Measurements from ENCODE around the gene EPB41L4A.
A peak's percentile ranks its signal among the peaks of the same experiment; 100 is the strongest.

The EPB41L4A gene

GRCh38 chr5:112154940-112155686 is 264.0 kb downstream of the EPB41L4A start:
- Mint-ChIP-seq H3K27me3 (no peaks in the 10 kb centered on the region), H3K4me1 (ENCODE audit: low read depth) (peaks cover 23% of the 10 kb centered on the region), H3K4me3 (peak overlapping the region; percentile 3), H3K27ac (peak overlapping the region; percentile 83), H3K9me3 (ENCODE audit: low read depth) (peaks cover 5% of the 10 kb centered on the region), H3K36me3 (no peaks in the 10 kb centered on the region)

DNA sequence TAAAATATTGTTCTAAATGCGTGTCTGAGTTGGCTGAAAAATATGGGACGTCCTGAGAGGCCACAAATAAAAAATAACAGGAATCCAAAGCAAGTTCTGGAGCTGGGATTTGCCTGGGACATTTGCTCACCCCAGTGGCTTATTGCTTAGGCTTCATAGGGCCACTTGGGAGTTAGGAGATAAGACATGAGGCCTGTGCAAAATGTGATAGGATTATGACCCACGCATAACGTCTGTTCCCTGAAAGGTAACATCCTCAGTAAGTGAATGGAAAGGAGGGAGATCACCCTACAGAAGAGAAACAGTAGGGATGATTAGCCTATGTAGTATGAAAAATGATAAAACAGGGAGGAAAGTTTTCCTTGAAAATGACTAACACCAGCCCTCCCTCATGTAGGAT is 269.4 kb downstream of the EPB41L4A start:
- H3K9me3 Mint-ChIP-seq (ENCODE audit: low read depth) = no peaks in the 10 kb centered on the region
- H3K27ac Mint-ChIP-seq = no peak overlapping the region
- H3K36me3 Mint-ChIP-seq = no peaks in the 10 kb centered on the region
- H3K27me3 Mint-ChIP-seq = peaks cover 2% of the 10 kb centered on the region
- H3K4me1 Mint-ChIP-seq (ENCODE audit: low read depth) = peaks cover under 1% of the 10 kb centered on the region
- H3K4me3 Mint-ChIP-seq = no peak overlapping the region

GRCh38 chr5:112146323-112147226 is 272.5 kb downstream of the EPB41L4A start:
- no peak overlapping the region for H3K4me3 Mint-ChIP-seq
- H3K9me3 Mint-ChIP-seq (ENCODE audit: low read depth) = no peaks in the 10 kb centered on the region
- no peak overlapping the region for H3K27ac Mint-ChIP-seq
- H3K4me1 Mint-ChIP-seq (ENCODE audit: low read depth) = no peaks in the 10 kb centered on the region
- peaks cover 3% of the 10 kb centered on the region for H3K27me3 Mint-ChIP-seq
- H3K36me3 Mint-ChIP-seq = no peaks in the 10 kb centered on the region

- no peaks in the 10 kb centered on the region for H3K9me3 Mint-ChIP-seq (ENCODE audit: low read depth)
- H3K27me3 Mint-ChIP-seq = peaks cover 6% of the 10 kb centered on the region
- no peak overlapping the region for H3K27ac Mint-ChIP-seq
- no peaks in the 10 kb centered on the region for H3K36me3 Mint-ChIP-seq
- H3K4me1 Mint-ChIP-seq (ENCODE audit: low read depth) = no peaks in the 10 kb centered on the region
- no peak overlapping the region for H3K4me3 Mint-ChIP-seq
Observed at GRCh38 chr5:112143690-112144089, 275.4 kb downstream of the EPB41L4A start.

- no peaks in the 10 kb centered on the region for H3K9me3 Mint-ChIP-seq (ENCODE audit: low read depth)
- H3K27ac Mint-ChIP-seq = no peak overlapping the region
- no peaks in the 10 kb centered on the region for H3K36me3 Mint-ChIP-seq
Observed at GRCh38 chr5:112142769-112143270, 276.3 kb downstream of the EPB41L4A start.

GRCh38 chr5:112141582-112141981 is 277.5 kb downstream of the EPB41L4A start:
- Mint-ChIP-seq H3K4me3 (no peak overlapping the region), H3K27ac (no peak overlapping the region), H3K36me3 (no peaks in the 10 kb centered on the region), H3K27me3 (peaks cover 4% of the 10 kb centered on the region), H3K4me1 (ENCODE audit: low read depth) (peaks cover 7% of the 10 kb centered on the region), H3K9me3 (ENCODE audit: low read depth) (no peaks in the 10 kb centered on the region)

More at GRCh38 chr5:112142769-112143270, 276.3 kb downstream of the EPB41L4A start:
- Mint-ChIP-seq H3K4me3 (no peak overlapping the region), H3K4me1 (ENCODE audit: low read depth) (peaks cover under 1% of the 10 kb centered on the region), H3K27me3 (peaks cover 6% of the 10 kb centered on the region)

- Mint-ChIP-seq H3K4me1 (ENCODE audit: low read depth) (peaks cover 7% of the 10 kb centered on the region), H3K9me3 (ENCODE audit: low read depth) (no peaks in the 10 kb centered on the region), H3K36me3 (no peaks in the 10 kb centered on the region), H3K27me3 (peaks cover 4% of the 10 kb centered on the region), H3K27ac (no peak overlapping the region), H3K4me3 (no peak overlapping the region)
Observed at GRCh38 chr5:112138526-112138925, 280.6 kb downstream of the EPB41L4A start.

- Mint-ChIP-seq H3K36me3 (no peaks in the 10 kb centered on the region), H3K27me3 (peaks cover 2% of the 10 kb centered on the region), H3K27ac (no peak overlapping the region), H3K4me3 (no peak overlapping the region), H3K4me1 (ENCODE audit: low read depth) (peaks cover 7% of the 10 kb centered on the region), H3K9me3 (ENCODE audit: low read depth) (no peaks in the 10 kb centered on the region)
Observed at GRCh38 chr5:112136773-112137172, 282.3 kb downstream of the EPB41L4A start.

DNA sequence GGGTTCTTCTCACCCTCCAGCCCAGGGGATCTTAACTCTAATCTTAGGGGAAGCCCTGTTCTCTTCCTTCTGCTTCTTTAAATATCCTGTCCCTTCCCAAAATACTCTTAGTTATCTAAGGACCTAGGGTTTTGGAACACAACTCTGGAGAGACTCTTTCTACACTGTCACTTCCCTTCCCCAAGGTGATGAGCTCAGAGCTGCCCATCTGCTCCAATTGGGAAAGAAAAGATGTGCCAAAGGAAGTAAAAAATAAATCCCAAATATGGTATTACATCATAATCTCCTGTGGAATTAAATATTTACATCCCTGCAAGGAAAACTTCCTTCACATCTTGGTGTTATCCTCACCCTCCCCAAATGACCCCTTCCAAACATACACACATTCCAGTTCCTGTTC is 291.2 kb downstream of the EPB41L4A start:
- Mint-ChIP-seq H3K4me1 (ENCODE audit: low read depth) (no peaks in the 10 kb centered on the region), H3K27me3 (peaks cover 4% of the 10 kb centered on the region), H3K4me3 (no peak overlapping the region), H3K27ac (no peak overlapping the region), H3K36me3 (no peaks in the 10 kb centered on the region), H3K9me3 (ENCODE audit: low read depth) (no peaks in the 10 kb centered on the region)

- H3K27me3 Mint-ChIP-seq = peaks cover 5% of the 10 kb centered on the region
- H3K4me1 Mint-ChIP-seq (ENCODE audit: low read depth) = no peaks in the 10 kb centered on the region
- no peaks in the 10 kb centered on the region for H3K9me3 Mint-ChIP-seq (ENCODE audit: low read depth)
- no peak overlapping the region for H3K27ac Mint-ChIP-seq
- H3K36me3 Mint-ChIP-seq = no peaks in the 10 kb centered on the region
- no peak overlapping the region for H3K4me3 Mint-ChIP-seq
Observed at GRCh38 chr5:112126982-112127381, 292.1 kb downstream of the EPB41L4A start.

- no peaks in the 10 kb centered on the region for H3K36me3 Mint-ChIP-seq
- H3K27me3 Mint-ChIP-seq = peaks cover 5% of the 10 kb centered on the region
- no peak overlapping the region for H3K4me3 Mint-ChIP-seq
- H3K9me3 Mint-ChIP-seq (ENCODE audit: low read depth) = peaks cover 9% of the 10 kb centered on the region
- no peaks in the 10 kb centered on the region for H3K4me1 Mint-ChIP-seq (ENCODE audit: low read depth)
- no peak overlapping the region for H3K27ac Mint-ChIP-seq
Observed at GRCh38 chr5:112125903-112126302, 293.2 kb downstream of the EPB41L4A start.

GRCh38 chr5:112124788-112125187 is 294.3 kb downstream of the EPB41L4A start:
- H3K4me3 Mint-ChIP-seq = no peak overlapping the region
- no peaks in the 10 kb centered on the region for H3K36me3 Mint-ChIP-seq
- no peaks in the 10 kb centered on the region for H3K4me1 Mint-ChIP-seq (ENCODE audit: low read depth)
- H3K9me3 Mint-ChIP-seq (ENCODE audit: low read depth) = peaks cover 9% of the 10 kb centered on the region
- no peak overlapping the region for H3K27ac Mint-ChIP-seq
- peaks cover 5% of the 10 kb centered on the region for H3K27me3 Mint-ChIP-seq

- peaks cover 5% of the 10 kb centered on the region for H3K27me3 Mint-ChIP-seq
- no peaks in the 10 kb centered on the region for H3K36me3 Mint-ChIP-seq
- H3K27ac Mint-ChIP-seq = no peak overlapping the region
- no peak overlapping the region for H3K4me3 Mint-ChIP-seq
- H3K9me3 Mint-ChIP-seq (ENCODE audit: low read depth) = peaks cover 9% of the 10 kb centered on the region
- H3K4me1 Mint-ChIP-seq (ENCODE audit: low read depth) = no peaks in the 10 kb centered on the region
Observed at GRCh38 chr5:112123086-112123485, 296.0 kb downstream of the EPB41L4A start.

GRCh38 chr5:112122353-112122752 is 296.7 kb downstream of the EPB41L4A start:
- Mint-ChIP-seq H3K9me3 (ENCODE audit: low read depth) (peaks cover 9% of the 10 kb centered on the region), H3K27me3 (peaks cover 5% of the 10 kb centered on the region), H3K27ac (no peak overlapping the region), H3K4me3 (no peak overlapping the region), H3K36me3 (no peaks in the 10 kb centered on the region), H3K4me1 (ENCODE audit: low read depth) (no peaks in the 10 kb centered on the region)

GRCh38 chr5:112121258-112121657 is 297.8 kb downstream of the EPB41L4A start:
- Mint-ChIP-seq H3K9me3 (ENCODE audit: low read depth) (peaks cover 9% of the 10 kb centered on the region), H3K4me1 (ENCODE audit: low read depth) (no peaks in the 10 kb centered on the region), H3K36me3 (no peaks in the 10 kb centered on the region), H3K27ac (no peak overlapping the region), H3K27me3 (peaks cover 6% of the 10 kb centered on the region), H3K4me3 (no peak overlapping the region)
